ENCODE measurements around the gene C1QB. TPM values are rescaled to one million over a fixed set of nuclear protein-coding genes. Genes with fewer than 3 reads are reported as not detected.
"Not testable (repeated sequence)": the region's sequence is repeated elsewhere in the genome, so short reads cannot be mapped to it uniquely, and the experiment has no call there.

Gene C1QB
- polyA plus RNA-seq, 4 donors: 6.9 to 10.9 (median 9.1) TPM

- no peak for DNase-seq (ENCODE audit: low read depth in 4 of 4, low spot score in 3 of 4)
These were observed 9.3 kb downstream of the C1QB start for GRCh38 chr1:22662318-22662717.

- no peak for DNase-seq (ENCODE audit: low read depth in 4 of 4, low spot score in 3 of 4)
These were observed 10.0 kb downstream of the C1QB start for GRCh38 chr1:22662986-22663408.

- peak in 1 of 4 donors; percentile 32 for DNase-seq (ENCODE audit: low read depth in 4 of 4, low spot score in 3 of 4)
These were observed 12.7 kb downstream of the C1QB start for GRCh38 chr1:22665752-22666151.

GRCh38 chr1:22666412-22666811 is 13.4 kb downstream of the C1QB start:
- DNase-seq (ENCODE audit: low read depth in 4 of 4, low spot score in 3 of 4): no peak

GRCh38 chr1:22668840-22669239 is 15.8 kb downstream of the C1QB start:
- DNase-seq (ENCODE audit: low read depth in 4 of 4, low spot score in 3 of 4): not testable (repeated sequence)

GRCh38 chr1:22670352-22670975 is 17.4 kb downstream of the C1QB start:
- DNase-seq (ENCODE audit: low read depth in 4 of 4, low spot score in 3 of 4): no peak

GRCh38 chr1:22671999-22672398 is 19.0 kb downstream of the C1QB start:
- DNase-seq (ENCODE audit: low read depth in 4 of 4, low spot score in 3 of 4): no peak

- DNase-seq (ENCODE audit: low read depth in 4 of 4, low spot score in 3 of 4): peak in 1 of 4 donors; percentile 41
These were observed 20.7 kb downstream of the C1QB start for GRCh38 chr1:22673486-22674409.

GRCh38 chr1:22674410-22674749 is 21.3 kb downstream of the C1QB start:
- DNase-seq (ENCODE audit: low read depth in 4 of 4, low spot score in 3 of 4): no peak

GRCh38 chr1:22676151-22676550 is 23.1 kb downstream of the C1QB start:
- not testable (repeated sequence) for DNase-seq (ENCODE audit: low read depth in 4 of 4, low spot score in 3 of 4)

GRCh38 chr1:22676916-22677583 is 24.0 kb downstream of the C1QB start:
- DNase-seq (ENCODE audit: low read depth in 4 of 4, low spot score in 3 of 4): no peak

GRCh38 chr1:22677931-22678896 is 25.2 kb downstream of the C1QB start:
- no peak for DNase-seq (ENCODE audit: low read depth in 4 of 4, low spot score in 3 of 4)

- DNase-seq (ENCODE audit: low read depth in 4 of 4, low spot score in 3 of 4): no peak
These were observed 27.7 kb downstream of the C1QB start for GRCh38 chr1:22680726-22681125.

GRCh38 chr1:22681556-22682276 is 28.7 kb downstream of the C1QB start:
- no peak for DNase-seq (ENCODE audit: low read depth in 4 of 4, low spot score in 3 of 4)

GRCh38 chr1:22683547-22683946 is 30.5 kb downstream of the C1QB start:
- DNase-seq (ENCODE audit: low read depth in 4 of 4, low spot score in 3 of 4): no peak

GRCh38 chr1:22685591-22686059 is 32.6 kb downstream of the C1QB start:
- DNase-seq (ENCODE audit: low read depth in 4 of 4, low spot score in 3 of 4): peak in 3 of 4 donors; percentile 43 to 68 (median 61)

- no peak for DNase-seq (ENCODE audit: low read depth in 4 of 4, low spot score in 3 of 4)
These were observed 34.2 kb downstream of the C1QB start for GRCh38 chr1:22687191-22687590.

GRCh38 chr1:22688466-22688865 is 35.4 kb downstream of the C1QB start:
- no peak for DNase-seq (ENCODE audit: low read depth in 4 of 4, low spot score in 3 of 4)

GRCh38 chr1:22689505-22689904 is 36.5 kb downstream of the C1QB start:
- peak in 1 of 4 donors; percentile 53 for DNase-seq (ENCODE audit: low read depth in 4 of 4, low spot score in 3 of 4)
